GM18909 (cell line): ENCODE results near the gene WLS.

Source experiments
- ATAC-seq: cut with Tn5 transposase; IDR thresholded peaks from one replicate; pipeline ENCODE4 v1.9.1; 2021; ENCODE audit warnings: mild to moderate bottlenecking; ENCODE audit not compliant: unreplicated experiment, poor library complexity

Gene WLS

DNA sequence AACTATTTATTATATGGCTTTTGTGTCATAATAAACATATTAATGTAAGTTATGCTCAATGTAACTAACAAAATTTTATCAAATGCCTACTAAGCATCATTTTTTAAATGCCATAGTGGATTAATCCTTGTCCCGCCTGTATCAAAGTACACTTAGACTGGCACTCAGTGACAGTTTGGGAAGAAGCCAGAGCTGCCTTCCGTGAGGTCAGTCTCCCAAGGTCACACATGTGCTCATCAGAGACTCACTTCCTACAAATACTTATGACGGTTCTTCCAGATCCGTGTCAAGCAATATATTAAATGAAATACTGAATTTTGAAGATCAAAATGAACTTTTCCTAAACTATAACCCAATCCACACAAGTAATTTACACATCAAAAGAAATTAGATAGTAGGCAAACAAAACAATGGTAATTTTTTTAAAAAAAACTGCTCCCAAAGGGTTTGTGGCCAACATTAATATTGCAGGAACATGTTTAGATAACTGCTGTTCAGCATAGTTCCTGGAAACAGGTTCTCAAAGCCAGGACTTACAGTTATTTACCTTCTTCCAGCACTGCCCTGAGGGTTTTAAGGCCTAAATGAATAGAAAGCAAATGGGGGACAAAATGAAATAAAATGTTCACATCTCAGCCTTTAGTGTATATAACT lies 27.2 kb downstream of the WLS start:
- ATAC-seq: no peak

DNA sequence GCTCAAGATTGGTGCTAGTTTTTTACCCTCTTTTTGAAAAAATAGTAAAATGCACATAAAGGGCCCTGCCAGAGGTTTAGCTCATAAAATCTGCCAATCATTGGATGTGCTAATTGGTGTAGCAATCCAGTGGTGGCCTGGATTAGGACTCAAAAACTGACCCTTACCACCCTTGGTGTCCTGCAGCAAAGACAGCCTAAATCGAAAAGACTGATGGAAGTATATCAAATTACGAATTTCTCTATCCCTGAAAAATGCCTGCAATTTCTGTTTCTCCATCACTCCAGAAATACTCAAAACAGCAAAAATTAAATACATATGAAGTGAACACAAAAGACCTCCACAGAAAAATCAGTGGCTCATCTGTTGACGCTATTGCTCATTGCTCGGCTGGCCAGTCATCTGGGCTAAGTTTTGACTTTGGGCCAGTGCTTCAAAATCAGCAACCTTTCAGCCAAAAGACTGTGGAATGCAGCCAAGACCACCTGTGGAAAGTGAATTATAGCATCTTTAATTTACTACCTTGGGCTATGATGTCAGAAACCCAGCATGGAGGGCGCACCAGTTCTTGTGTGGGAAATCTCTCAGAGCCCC lies 30.0 kb downstream of the WLS start:
- no peak for ATAC-seq

DNA sequence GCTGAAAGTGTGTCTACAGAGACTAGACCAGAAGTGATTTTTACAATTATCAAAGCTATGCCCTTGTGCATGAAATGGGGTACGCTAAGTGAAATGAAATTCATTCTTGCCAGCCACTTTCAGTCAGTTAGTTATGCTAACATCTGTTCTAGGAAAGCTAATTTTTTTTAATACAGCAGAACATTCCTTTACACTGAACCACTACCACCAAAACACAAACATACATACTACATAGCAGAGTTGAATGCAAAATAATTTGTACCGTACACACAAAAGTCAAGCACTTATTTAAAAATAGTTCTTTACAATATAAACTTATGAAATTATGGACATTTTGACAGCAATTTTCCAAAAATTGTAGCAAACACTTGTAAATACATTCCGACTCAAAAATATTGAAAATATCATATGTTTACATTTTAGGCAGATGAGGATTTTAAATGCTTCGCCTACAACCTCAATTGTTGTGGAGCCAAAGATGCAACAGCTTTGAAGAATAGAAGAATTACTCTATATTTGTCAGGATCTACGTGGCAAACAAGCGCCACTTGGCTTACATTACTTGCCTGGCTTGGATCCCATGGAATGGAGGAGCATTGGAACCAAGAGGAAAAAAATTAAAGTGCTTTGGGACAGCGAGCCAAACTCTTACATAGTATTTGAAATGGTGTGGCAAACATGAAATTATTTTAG lies 30.6 kb downstream of the WLS start:
- no peak for ATAC-seq

DNA sequence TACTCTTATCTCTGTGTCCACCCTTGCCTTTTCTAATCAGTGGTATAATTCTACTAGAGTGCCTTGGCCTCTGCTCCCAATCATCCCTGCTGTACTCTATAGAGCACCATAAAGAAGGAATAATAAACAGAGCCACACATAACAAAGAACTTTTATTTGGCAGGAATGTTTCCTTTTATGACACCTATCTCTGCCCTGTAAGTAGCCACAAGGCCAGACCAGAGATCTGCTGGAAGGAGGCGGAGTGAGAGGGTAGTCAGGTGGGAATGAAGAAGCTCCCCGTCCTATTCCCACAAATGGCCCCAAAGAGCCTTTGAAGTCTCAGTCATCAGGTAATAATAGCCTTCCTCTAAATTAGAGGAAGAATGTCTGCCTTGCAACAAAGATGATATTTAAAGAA lies 32.7 kb downstream of the WLS start:
- no peak for ATAC-seq

GRCh38 chr1:68198752-68199151 lies 33.6 kb downstream of the WLS start:
- no peak for ATAC-seq

- no peak for ATAC-seq
Measured at GRCh38 chr1:68197891-68198290, 34.4 kb downstream of the WLS start.

- no peak for ATAC-seq
Measured at GRCh38 chr1:68197461-68197860, 34.9 kb downstream of the WLS start.

DNA sequence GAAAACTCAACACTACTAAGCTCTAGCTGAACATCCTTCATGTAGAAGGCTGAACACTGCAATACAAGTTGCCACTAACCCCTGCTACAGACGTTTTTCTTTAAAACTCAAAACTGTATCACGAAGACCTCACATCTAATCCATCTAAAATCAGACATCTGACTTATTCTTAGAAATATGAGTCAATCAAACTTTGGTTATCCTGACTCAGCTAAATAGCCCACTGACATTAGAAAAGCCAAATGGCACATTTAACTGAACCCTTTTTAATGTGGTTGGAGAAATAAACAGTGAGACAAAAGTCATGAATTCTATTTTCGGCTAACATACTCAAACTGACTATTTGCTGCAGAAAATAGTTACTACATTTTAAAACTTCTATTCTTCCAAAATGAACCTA lies 35.6 kb downstream of the WLS start:
- ATAC-seq: no peak

DNA sequence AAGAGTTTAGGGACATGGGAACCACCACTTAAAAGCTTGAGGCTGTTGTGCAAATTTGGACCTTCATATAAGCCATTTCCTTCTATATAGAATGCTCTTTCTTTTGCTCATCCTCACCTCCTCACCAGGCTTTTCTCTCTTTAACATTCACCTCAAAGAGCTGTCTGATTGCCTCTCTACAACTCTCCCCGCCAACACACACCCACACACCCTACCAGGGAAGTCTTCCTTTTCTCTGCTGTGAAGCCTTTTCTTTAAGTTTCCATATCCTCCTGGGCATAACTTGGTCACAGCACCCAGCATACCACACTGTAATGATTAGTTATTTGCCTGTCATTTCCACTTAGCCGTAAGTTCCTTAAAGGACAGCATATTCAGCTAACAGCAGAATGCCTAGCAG lies 40.6 kb downstream of the WLS start:
- no peak for ATAC-seq

GRCh38 chr1:68188644-68189340 lies 43.5 kb downstream of the WLS start:
- no peak for ATAC-seq

GRCh38 chr1:68188060-68188538 lies 44.2 kb downstream of the WLS start:
- ATAC-seq: no peak

DNA sequence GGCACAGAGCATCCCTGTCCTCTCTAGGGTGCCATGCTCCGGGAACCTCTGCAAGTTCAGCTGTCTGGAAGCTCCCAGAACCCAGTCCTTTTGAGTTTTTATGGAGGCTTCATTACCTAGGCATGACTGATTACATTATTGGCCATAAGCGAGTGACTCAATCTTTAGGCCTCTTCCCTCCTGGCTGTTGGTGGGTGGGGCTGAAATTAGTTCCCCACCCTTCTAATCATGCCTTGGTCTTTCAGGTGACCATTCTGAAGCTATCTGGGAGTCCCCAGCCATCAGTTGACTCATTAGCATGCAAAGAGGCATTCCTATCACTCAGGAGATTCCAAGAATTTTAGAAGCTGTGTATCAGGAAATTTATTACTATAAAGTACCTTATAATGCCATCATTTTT lies 46.6 kb downstream of the WLS start:
- no peak for ATAC-seq

- ATAC-seq: no peak
Measured at GRCh38 chr1:68183895-68184294, 48.4 kb downstream of the WLS start.

DNA sequence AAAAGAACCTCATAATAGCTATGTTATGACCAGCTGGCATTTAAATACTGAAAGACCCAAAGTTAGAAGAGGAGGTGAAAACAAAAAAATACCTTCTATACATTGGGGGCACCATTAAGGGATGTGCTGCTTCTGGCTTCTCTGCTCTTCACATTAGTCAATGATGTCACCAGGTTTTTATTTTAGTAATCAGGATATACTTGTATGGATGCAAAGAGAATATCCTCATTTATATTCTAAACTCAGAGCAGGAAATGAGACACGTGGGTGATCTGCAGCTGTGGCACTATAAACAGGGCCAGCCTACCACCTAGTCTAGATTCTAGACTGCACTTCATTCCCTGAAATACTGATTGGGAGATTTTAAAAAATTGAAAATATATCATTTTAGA lies 51.2 kb downstream of the WLS start:
- ATAC-seq: peak; percentile 26

DNA sequence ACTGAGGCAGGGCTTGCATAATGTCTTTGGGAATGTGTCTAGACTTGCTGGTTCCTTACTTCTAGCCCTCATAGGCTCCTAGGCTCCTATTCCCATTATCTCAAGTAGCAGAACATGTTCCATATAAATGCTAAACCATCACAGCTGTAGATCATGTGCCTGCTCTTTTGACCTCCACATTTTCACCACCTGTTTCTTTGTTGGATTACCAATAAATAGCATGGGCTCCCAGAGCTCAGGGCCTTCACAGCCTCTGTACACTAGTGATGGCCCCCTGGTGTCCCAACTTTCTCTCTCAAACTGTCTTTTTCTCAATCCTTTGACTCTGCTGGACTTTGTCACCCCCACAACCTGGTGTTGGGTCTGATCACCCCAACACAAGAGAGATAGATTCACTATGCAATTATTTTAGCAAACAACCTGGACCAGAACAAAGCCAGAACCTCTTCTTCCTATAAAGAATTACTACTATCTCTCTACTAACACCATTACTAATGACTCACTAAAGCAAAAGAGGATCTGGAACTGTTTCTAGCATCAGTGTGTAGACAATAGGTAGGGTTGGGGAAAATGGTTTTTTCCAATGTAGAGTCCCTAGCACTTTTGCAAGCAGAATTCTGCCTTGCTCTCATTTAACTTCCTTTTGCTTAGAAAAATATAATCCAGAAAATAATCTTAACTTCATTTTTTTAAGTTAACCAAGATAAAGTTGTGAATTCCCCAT lies 51.7 kb downstream of the WLS start:
- peak; percentile 53 for ATAC-seq

GRCh38 chr1:68178821-68179490 lies 53.4 kb downstream of the WLS start:
- ATAC-seq: peak; percentile 60

DNA sequence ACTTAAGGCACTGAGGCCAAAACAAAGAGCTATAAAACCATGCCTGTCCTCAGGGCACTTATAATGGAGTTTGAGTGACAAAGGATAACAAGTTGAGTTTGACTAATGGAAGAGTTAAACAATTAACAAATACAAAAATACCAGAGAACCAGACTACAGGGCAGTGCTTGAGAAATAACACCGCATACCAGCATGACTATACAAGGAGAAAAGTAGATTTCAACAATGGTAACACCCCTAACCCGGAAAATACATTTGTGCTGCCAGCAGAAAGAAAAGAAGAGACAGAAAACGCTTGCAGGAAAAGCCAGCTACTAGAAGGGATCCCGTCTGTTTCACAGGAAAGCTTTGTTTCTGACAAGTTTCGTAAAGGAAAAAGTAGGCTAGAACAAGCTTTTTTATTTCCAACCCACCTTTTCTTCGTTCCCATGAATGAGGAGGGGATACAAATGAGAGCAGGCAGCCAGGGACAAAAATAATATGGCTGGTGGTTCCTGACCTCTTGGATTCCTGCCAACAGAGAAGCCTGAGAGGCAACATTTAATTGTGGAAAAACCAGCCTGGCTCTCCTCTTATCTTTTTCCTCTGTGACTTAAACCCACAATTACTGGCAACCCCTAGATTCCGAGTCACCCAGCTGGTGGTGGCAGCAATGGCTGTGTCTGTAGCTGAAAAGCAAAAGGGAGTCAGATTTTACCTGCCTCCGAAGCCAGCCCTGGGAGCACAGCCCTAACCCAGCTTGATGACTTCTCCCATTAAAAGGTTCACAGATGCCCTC lies 56.5 kb downstream of the WLS start:
- no peak for ATAC-seq

DNA sequence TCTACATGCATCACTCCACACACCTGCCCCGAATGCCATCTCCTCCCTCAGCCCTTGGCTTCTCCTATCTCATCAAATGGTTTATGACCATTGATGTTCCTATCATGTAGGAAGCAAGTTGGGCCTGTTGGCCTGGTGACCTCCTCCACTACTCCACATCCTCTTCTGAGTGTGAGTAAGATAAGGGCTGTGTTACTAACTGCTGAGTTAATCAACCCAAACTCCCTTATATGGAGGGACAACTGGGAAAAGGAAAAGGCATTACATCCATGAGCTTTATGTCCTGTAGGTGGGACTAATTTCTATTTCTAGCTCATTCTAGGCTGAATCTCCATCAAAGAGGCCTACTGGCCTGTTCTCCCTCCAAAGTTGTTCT lies 57.6 kb downstream of the WLS start:
- no peak for ATAC-seq
